ENCODE data around the gene RNU1-1. TPM values are rescaled to one million over a fixed set of nuclear protein-coding genes. Genes with fewer than 3 reads are reported as not detected.
A peak's percentile ranks its signal among the peaks of the same experiment; 100 is the strongest.
"Not testable (repeated sequence)": the region's sequence is repeated elsewhere in the genome, so short reads cannot be mapped to it uniquely, and the experiment has no call there.

RNU1-1 gene
- total and polyA plus RNA-seq, 4 donors = under 0.01 to 16.7 (median under 0.01) TPM; not detected in 1

DNA sequence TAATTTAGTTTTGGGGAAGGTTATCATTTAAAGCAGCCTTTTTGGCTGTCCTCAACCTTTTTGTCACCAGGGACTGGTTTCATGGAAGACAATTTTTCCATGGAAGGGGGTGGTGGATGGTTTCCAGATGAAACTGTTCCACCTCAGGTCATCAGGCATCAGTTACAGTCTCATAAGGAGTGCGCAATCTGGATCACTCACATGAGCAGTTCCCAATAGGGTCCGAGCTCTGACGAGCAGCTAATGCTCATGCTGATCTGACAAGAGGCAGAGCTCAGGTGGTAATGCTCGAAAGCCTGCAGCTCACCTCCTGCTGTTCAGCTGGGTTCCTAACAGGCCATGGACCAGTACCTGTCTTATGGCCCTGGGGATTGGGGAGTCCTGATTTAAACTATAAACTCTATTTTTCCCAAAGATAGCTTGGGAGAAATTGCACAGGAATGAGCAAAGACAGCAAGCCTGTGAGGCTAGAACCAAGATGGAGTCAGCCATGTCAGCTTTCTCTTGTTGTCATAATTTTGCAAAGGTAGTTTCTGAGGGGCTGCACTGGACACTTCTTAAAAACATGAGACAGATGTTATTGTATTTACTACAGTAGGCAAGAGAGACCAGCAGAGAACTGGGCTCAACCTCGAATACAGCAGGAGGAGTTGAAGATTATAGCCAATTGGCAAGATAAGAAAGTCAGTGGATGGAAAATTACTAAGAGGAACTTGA lies 2.8 kb upstream of the RNU1-1 start:
- DNase-seq (ENCODE audit: low spot score); H3K27me3 ChIP-seq (ENCODE audit: control insufficient read depth in 4 of 4, insufficient read depth in 4 of 4, low read length in 3 of 4); H3K36me3 ChIP-seq (ENCODE audit: control insufficient read depth in 4 of 4, insufficient read depth in 3 of 4, low read depth in 1 of 4, low read length in 3 of 4); H3K9ac ChIP-seq (ENCODE audit: low read depth in 1 of 2, low read length in 2 of 2); H3K4me1 ChIP-seq (ENCODE audit: control insufficient read depth in 4 of 4, insufficient read depth in 4 of 4, low read length in 3 of 4); H3K4me3 ChIP-seq (ENCODE audit: low read depth in 1 of 3, low read length in 3 of 3); H3K27ac ChIP-seq (ENCODE audit: low read depth in 1 of 2, low read length in 2 of 2); H3K9me3 ChIP-seq (ENCODE audit: control insufficient read depth in 4 of 4, low read length in 3 of 4): not testable (repeated sequence)
- WGBS = 82% methylated on average over 5 of the region's 5 CpGs

DNA sequence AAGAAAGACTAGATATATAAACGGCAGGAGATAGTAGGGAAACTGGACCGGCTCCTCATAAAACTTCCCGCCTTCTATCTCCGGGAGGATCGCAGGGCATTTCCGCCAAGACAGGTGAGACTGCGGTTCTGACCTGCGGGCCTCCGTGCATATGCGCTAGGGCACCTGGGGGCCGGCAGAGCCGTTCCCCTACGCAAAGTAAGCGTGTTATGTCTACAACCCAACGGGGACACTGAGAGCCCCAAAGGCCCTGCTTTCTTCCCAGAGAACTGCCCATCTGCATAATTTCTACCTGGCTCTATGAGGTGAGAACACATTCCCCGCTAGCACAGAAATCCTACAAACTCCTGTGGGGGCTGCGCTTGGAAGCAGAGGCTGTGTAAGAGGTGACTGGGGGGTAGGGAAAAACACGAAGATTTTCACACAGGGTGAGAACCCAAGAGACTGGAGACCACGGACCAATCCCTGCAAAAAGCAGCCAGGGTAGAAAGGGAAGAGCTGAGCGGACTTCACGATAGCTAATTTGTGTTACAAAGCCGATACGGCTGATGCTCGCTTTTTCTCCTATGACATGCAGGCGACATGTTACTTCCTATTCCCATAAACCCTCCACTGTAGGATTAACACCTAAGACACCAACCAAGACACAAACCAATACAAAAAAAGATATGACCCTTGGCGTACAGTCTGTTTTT lies 526 bp downstream of the RNU1-1 start:
- not testable (repeated sequence) for H3K9ac ChIP-seq (ENCODE audit: low read depth in 1 of 2, low read length in 2 of 2); H3K27me3 ChIP-seq (ENCODE audit: control insufficient read depth in 4 of 4, insufficient read depth in 4 of 4, low read length in 3 of 4); H3K4me3 ChIP-seq (ENCODE audit: low read depth in 1 of 3, low read length in 3 of 3); H3K36me3 ChIP-seq (ENCODE audit: control insufficient read depth in 4 of 4, insufficient read depth in 3 of 4, low read depth in 1 of 4, low read length in 3 of 4); H3K4me1 ChIP-seq (ENCODE audit: control insufficient read depth in 4 of 4, insufficient read depth in 4 of 4, low read length in 3 of 4); DNase-seq (ENCODE audit: low spot score); H3K9me3 ChIP-seq (ENCODE audit: control insufficient read depth in 4 of 4, low read length in 3 of 4)
- 6% methylated on average over 21 of the region's 26 CpGs for WGBS
- TF ChIP-seq RXRA (IDR thresholded peaks at IDR 0.05) (peak; percentile 9 to 29), HNF4A (conservative IDR thresholded peaks at IDR 0.05) (peak in 1 of 2 donors; percentile 6), YY1 (IDR thresholded peaks at IDR 0.05) (peak; percentile 58)
- TF ChIP-seq, protein P1, sequence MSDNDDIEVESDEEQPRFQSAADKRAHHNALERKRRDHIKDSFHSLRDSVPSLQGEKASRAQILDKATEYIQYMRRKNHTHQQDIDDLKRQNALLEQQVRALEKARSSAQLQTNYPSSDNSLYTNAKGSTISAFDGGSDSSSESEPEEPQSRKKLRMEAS (IDR thresholded peaks at IDR 0.05) = peak; percentile 21
- TF ChIP-seq, protein P2, sequence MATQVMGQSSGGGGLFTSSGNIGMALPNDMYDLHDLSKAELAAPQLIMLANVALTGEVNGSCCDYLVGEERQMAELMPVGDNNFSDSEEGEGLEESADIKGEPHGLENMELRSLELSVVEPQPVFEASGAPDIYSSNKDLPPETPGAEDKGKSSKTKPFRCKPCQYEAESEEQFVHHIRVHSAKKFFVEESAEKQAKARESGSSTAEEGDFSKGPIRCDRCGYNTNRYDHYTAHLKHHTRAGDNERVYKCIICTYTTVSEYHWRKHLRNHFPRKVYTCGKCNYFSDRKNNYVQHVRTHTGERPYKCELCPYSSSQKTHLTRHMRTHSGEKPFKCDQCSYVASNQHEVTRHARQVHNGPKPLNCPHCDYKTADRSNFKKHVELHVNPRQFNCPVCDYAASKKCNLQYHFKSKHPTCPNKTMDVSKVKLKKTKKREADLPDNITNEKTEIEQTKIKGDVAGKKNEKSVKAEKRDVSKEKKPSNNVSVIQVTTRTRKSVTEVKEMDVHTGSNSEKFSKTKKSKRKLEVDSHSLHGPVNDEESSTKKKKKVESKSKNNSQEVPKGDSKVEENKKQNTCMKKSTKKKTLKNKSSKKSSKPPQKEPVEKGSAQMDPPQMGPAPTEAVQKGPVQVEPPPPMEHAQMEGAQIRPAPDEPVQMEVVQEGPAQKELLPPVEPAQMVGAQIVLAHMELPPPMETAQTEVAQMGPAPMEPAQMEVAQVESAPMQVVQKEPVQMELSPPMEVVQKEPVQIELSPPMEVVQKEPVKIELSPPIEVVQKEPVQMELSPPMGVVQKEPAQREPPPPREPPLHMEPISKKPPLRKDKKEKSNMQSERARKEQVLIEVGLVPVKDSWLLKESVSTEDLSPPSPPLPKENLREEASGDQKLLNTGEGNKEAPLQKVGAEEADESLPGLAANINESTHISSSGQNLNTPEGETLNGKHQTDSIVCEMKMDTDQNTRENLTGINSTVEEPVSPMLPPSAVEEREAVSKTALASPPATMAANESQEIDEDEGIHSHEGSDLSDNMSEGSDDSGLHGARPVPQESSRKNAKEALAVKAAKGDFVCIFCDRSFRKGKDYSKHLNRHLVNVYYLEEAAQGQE (IDR thresholded peaks at IDR 0.05) = peak; percentile 26
- H3K27ac ChIP-seq (ENCODE audit: low read depth in 1 of 2, low read length in 2 of 2) = peak overlapping the region; percentile 70 to 78

DNA sequence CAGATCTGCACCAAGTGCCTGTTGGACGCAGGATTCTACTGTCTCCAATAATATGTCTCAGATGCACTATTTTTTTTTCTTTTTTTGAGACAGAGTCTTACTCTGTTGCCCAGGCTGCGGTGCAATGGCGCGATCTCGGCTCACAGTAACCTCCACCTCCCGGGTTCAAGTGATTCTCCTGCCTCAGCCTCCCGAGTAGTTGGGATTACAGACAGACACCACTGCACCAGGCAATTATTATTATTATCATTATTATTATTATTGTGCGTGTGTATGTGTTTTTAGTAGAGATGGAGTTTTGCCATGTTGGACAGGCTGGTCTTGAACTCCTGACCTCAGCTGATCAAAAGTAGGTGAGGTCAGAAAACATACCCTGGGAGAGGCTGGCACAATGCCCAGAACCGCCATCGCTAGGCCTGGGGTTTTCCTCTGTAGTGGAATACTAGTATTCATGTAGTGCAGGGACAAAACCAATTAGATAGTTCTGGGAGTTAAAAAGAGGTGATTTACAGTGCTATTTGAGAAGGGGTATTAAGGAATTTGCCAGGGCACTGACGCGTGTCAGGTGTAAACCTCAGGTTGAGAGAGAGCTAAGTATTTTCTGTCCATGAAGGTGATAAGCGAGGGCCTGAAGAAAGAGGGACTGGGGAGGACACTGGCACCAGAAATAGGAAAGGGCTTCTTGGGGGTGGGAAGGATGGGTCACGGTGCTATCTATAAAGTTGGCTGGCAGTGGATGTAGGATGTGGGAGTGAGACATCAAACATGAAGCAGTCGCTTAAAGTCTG lies 1.3 kb downstream of the RNU1-1 start:
- H3K9me3 ChIP-seq (ENCODE audit: control insufficient read depth in 4 of 4, low read length in 3 of 4); H3K4me3 ChIP-seq (ENCODE audit: low read depth in 1 of 3, low read length in 3 of 3); DNase-seq (ENCODE audit: low spot score); H3K9ac ChIP-seq (ENCODE audit: low read depth in 1 of 2, low read length in 2 of 2); H3K27ac ChIP-seq (ENCODE audit: low read depth in 1 of 2, low read length in 2 of 2); H3K4me1 ChIP-seq (ENCODE audit: control insufficient read depth in 4 of 4, insufficient read depth in 4 of 4, low read length in 3 of 4); H3K27me3 ChIP-seq (ENCODE audit: control insufficient read depth in 4 of 4, insufficient read depth in 4 of 4, low read length in 3 of 4); H3K36me3 ChIP-seq (ENCODE audit: control insufficient read depth in 4 of 4, insufficient read depth in 3 of 4, low read depth in 1 of 4, low read length in 3 of 4): not testable (repeated sequence)
- WGBS = 64% methylated on average over 14 of the region's 15 CpGs

DNA sequence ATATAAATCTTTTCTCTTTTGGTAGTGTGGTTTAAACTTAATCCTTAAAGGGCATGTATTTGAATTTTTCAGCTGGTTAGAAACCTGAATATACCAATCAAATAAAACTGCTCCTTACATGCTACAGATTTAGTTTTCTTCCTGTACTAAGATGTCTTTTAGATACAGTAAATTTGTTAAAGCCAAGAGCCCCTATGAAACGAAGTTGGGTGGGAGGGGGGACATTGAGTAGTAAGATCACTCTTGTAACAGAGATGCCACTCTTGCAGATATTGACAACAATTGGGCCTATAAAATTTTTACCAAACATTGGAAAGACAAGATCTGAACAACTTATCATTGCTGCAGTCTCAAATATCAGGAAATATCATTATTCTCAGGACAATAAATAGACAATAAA lies 2.2 kb downstream of the RNU1-1 start:
- not testable (repeated sequence) for H3K27me3 ChIP-seq (ENCODE audit: control insufficient read depth in 4 of 4, insufficient read depth in 4 of 4, low read length in 3 of 4); H3K27ac ChIP-seq (ENCODE audit: low read depth in 1 of 2, low read length in 2 of 2); DNase-seq (ENCODE audit: low spot score); H3K4me1 ChIP-seq (ENCODE audit: control insufficient read depth in 4 of 4, insufficient read depth in 4 of 4, low read length in 3 of 4); H3K9ac ChIP-seq (ENCODE audit: low read depth in 1 of 2, low read length in 2 of 2); H3K4me3 ChIP-seq (ENCODE audit: low read depth in 1 of 3, low read length in 3 of 3); H3K9me3 ChIP-seq (ENCODE audit: control insufficient read depth in 4 of 4, low read length in 3 of 4); H3K36me3 ChIP-seq (ENCODE audit: control insufficient read depth in 4 of 4, insufficient read depth in 3 of 4, low read depth in 1 of 4, low read length in 3 of 4)
- WGBS = 70% methylated on average over 1 of the region's 1 CpG

DNA sequence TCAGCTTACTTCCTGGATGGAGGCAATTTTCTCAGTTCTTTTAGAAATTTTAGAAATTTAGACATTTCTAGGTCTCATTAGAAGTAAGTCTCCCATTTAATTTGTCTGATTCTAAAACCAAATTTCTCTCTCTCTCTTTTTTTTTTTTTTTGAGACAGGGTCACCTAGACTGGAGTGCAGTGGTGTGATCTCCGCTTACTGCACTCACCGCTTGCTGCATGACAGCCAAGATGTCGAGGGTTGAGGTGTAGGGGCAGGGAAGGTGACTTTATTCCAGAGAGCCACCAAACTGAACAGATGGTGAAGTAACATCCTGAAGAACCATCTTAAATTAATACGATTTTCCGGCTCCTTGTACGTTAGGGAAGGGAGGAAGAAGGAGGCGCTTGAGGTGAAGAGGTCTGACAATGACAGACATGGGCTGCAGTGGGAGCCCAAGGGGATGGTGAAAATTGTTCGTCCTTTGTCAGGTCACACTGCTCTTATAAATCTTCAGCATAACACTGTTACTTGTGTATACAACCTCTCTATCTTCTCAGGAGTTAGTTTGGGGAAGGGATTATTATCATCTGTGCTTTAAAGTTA lies 5.1 kb downstream of the RNU1-1 start:
- not testable (repeated sequence) for H3K9ac ChIP-seq (ENCODE audit: low read depth in 1 of 2, low read length in 2 of 2); H3K4me3 ChIP-seq (ENCODE audit: low read depth in 1 of 3, low read length in 3 of 3); H3K9me3 ChIP-seq (ENCODE audit: control insufficient read depth in 4 of 4, low read length in 3 of 4); DNase-seq (ENCODE audit: low spot score); H3K36me3 ChIP-seq (ENCODE audit: control insufficient read depth in 4 of 4, insufficient read depth in 3 of 4, low read depth in 1 of 4, low read length in 3 of 4); H3K27ac ChIP-seq (ENCODE audit: low read depth in 1 of 2, low read length in 2 of 2); H3K27me3 ChIP-seq (ENCODE audit: control insufficient read depth in 4 of 4, insufficient read depth in 4 of 4, low read length in 3 of 4); H3K4me1 ChIP-seq (ENCODE audit: control insufficient read depth in 4 of 4, insufficient read depth in 4 of 4, low read length in 3 of 4)
- 87% methylated on average over 8 of the region's 8 CpGs for WGBS

DNA sequence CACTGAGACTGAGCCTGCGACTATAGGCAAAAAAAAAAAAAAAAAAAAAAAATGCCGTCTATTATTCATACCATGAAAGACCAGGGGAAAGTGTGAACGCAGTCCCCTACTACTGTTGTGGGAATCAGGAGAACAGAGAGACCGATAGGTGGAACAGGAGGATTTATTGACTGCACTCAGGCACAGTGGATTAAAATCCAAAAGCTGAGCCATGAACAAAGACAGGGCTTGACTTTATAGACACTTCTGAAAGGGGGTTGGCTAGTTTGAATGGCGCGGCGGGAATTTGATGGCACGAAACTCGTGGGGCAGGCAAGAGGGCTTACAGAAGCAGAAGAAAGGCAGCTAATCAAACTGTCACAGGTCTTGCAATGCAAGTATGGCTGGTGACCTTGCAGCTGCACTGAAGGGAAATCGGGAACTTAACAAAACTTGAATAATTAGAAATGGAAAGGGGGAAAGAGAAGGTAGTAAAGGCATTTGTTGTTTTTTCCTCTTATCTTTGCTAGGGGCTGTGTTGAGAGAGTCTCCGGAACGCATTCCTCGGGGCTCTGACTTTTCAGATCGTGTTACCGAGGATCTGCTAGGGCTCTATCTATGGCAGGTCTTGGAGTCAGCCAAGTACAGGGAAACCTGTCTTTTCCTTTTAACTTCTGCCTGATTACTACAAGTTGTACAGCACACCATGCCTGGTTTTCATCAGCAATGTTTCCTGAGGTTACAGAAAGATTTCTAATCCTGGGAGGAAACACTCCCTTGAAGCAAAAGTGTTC lies 7.5 kb downstream of the RNU1-1 start:
- H3K4me3 ChIP-seq (ENCODE audit: low read depth in 1 of 3, low read length in 3 of 3); H3K36me3 ChIP-seq (ENCODE audit: control insufficient read depth in 4 of 4, insufficient read depth in 3 of 4, low read depth in 1 of 4, low read length in 3 of 4); H3K27me3 ChIP-seq (ENCODE audit: control insufficient read depth in 4 of 4, insufficient read depth in 4 of 4, low read length in 3 of 4); H3K9me3 ChIP-seq (ENCODE audit: control insufficient read depth in 4 of 4, low read length in 3 of 4); H3K9ac ChIP-seq (ENCODE audit: low read depth in 1 of 2, low read length in 2 of 2); DNase-seq (ENCODE audit: low spot score); H3K27ac ChIP-seq (ENCODE audit: low read depth in 1 of 2, low read length in 2 of 2); H3K4me1 ChIP-seq (ENCODE audit: control insufficient read depth in 4 of 4, insufficient read depth in 4 of 4, low read length in 3 of 4): not testable (repeated sequence)
- WGBS = 77% methylated on average over 15 of the region's 15 CpGs

All from liver (tissue), 9 donors.